Neural cell (in vitro differentiated cells): Measurements from ENCODE around the gene ECI2.

Source experiments
- CTCF ChIP-seq: fragments of 450-650 bp; IDR thresholded peaks from 2 replicates; pipeline ENCODE4 v1.5.1; 2014; ENCODE audit warnings: antibody characterized with exemption, mild to moderate bottlenecking, moderate library complexity; ENCODE audit not compliant: poor library complexity, severe bottlenecking
- EP300 ChIP-seq: fragments of 450-650 bp; conservative IDR thresholded peaks from 2 replicates; pipeline ENCODE4 v1.6.1; 2014; ENCODE audit warnings: antibody characterized with exemption, mild to moderate bottlenecking, moderate library complexity; ENCODE audit not compliant: poor library complexity, severe bottlenecking
- POLR2AphosphoS5 ChIP-seq: IDR thresholded peaks from 2 replicates; pipeline ENCODE4 v1.6.1; 2012
- RAD21 ChIP-seq: fragments of 450-650 bp; conservative IDR thresholded peaks from 2 replicates; pipeline ENCODE4 v1.6.1; 2014; ENCODE audit warnings: antibody characterized with exemption, mild to moderate bottlenecking, moderate library complexity
- REST ChIP-seq: IDR thresholded peaks from 2 replicates; pipeline ENCODE4 v1.6.1; 2012; ENCODE audit warnings: borderline replicate concordance
- TAF1 ChIP-seq: IDR thresholded peaks from 2 replicates; pipeline ENCODE4 v1.6.1; 2012; ENCODE audit warnings: low read depth

GRCh38 chr6:4164456-4164855 lies 29.1 kb upstream of the ECI2 start:
- TF ChIP-seq EP300: no peak
- no peak for TF ChIP-seq CTCF
- no peak for TF ChIP-seq REST
- no peak for TF ChIP-seq RAD21
- no peak for TF ChIP-seq POLR2AphosphoS5
- TF ChIP-seq TAF1: no peak
